ELR (cell line): ENCODE measurements around the gene ATXN7.

ENCODE experiments used
- DNase-seq: peaks from one replicate; pipeline ENCODE4 v3.0.0-alpha.2; 2015; ENCODE audit warnings: low read depth

The ATXN7 gene

DNA sequence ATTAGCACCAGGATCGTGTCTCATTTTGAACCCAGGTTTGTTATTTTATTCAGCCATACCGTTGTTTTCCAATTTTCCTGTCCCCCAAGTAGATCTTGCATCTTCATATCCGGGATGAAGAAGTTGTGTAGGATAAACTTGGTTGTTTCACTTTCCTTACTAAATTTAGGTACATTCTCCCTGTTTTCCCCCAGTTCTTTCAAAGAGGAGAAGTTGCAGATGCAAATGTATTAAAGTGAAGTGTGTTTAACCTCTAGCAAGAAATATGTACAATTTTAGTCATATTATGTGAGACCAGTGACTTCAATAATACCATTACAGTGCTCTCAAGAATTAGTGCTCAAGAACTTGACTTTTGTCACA lies 1.3 kb downstream of the ATXN7 start:
- DNase-seq: no peak

DNA sequence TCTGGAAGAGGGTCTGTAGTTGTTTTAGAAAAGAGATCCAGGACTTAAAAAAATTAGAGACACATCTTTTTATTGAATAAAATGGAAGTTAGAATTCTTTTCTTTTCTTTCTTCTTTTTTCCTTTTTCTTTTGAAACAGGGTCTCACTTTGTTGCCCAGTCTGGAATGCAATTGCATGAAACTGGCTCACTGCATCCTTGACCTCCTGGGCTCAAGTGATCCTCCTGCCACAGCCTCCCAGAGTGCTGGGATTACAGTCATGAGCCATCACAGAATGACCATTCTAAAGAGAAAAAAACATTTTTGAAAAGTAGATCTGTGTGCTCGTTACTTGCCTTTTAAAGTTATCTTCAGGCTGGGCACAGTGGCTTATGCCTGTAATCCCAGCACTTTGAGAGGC lies 3.6 kb downstream of the ATXN7 start:
- DNase-seq: no peak

DNA sequence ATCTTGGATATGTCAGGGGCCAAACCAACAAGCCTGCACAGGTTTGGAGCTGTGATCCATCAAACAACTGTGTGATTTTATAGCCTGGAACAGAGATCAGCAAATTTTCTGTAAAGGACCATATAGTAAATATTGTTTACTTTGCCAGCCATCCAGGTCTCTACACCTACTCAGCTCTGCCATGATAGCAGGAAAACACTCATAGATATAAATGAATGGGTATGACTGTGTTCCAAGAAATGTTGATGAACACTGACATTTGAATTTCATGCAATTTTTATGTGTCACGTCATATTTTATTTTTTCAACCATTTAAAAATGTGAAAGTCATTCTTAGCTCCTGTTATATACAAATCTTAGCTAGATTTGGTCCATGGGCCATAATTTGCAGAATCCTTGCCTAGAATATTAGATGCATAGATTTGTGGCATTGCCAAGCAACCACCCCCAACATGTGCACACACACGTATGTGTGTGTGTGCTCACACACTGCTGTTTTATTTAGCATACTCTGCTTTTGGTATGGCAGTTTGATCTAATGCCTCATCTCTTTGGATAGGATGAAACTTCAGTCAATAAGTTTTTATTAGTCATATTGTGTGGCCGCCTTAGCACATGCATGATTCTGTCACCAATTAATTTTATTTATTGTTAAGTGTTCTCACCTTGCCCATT lies 6.4 kb downstream of the ATXN7 start:
- DNase-seq: no peak

DNA sequence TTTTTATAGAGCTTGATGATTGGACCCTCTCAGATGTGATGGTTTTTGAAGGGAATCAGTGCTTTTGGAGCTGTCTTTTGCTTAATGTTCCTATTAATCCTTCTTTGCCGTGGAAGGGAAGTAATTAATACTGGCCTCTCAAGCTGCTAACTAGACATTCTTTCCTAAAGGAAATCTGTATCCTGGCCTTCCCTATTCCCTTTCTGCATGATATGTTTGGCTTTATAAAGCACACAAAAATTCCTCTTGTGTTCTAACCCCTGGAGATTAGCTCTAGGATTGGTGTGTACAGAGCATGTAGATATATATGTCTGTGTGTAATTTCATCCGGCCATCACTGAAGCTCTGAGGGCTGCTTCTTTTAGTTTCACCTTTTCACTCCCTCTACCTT lies 6.9 kb downstream of the ATXN7 start:
- no peak for DNase-seq

DNA sequence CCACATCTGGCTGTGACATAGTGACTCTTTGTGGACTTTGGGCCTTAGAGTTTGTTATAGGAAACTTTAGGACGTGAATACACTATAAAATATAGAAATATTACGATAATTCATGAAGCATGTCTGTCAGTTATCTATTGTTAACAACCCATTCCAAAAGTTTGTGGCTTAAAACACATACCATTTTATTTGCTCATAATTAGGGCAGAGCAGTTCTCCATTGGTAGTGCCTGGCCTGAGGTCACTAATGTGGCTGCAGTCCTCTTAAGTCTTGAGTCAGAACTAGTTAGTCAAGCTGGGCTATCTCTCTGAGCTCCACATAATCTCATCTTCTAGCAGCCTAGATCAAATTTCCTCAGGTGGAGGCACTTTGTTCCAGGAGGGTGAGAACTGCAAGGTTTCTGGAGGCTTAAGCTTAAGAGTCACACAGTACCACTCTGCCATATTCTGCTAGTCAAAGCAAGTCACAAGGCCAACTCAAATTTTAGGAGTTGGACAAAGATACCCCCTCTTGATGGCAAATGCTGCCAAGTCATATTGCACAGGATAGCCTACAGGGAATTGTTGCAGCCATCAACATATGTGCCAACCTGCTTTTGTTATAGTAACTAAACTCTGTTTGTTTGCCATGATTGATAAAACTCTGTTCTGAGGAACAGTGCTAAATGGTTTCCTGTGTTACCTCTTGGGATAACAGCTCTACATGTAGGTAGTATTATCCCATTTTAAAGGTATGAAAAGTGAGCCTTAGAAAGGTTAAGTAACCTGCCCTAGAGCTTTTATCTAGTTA lies 8.7 kb downstream of the ATXN7 start:
- peak; percentile 87 for DNase-seq

DNA sequence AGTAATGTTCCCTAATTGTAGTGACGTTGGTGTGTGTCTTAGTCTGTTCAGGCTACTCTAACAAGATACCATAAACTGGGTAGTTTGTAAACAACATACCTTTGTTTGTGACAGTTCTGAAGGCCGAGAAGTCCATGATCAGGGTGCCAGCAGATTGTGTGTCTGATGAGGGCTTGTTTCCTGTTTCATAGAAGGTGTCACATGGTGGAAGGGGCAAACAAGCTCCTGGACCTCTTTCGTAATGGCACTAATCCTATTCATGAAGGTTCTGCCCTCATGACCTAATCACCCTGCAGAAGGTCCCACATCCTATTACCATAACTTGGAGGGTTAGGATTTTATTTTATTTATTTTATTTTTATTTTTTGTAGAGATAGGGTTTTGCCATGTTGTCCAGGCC lies 11.1 kb downstream of the ATXN7 start:
- no peak for DNase-seq

DNA sequence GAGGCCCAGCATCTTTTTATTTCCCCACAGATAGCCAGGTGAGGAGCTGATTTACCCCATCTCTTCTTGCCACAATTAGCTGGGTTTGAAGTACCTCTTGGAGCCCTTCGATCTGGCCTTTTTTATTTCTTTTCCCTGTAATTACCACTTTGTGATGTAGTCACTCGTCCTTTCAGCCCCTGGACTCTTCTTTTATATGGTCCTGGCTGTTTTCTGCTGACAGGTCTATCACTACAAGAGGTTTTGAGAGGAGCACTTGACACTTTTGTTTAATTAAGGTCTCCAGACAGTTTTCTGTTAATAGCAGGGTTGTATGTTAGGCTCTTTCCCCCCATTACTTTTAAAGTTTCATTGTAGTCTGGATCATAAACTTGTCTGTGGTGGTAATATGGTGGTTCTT lies 11.8 kb downstream of the ATXN7 start:
- DNase-seq: no peak

DNA sequence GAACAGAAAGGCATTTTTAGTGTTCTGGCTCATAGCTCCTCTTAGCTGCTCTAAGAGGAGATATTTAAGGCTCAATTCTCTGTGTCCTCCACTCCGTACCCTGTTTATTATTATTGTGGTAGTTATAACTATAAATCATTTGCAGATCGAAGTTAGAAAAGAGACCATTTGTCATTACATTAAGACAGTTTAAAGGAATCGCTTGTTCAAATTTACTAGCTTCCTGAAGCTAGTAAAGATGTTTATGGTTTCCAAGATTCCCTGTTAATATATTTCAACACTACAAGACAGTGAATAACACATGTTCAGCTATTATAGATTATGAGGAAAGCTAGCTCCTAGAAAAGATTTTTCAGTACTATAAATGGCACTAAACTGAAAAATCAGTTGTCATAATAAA lies 12.6 kb downstream of the ATXN7 start:
- DNase-seq: no peak

DNA sequence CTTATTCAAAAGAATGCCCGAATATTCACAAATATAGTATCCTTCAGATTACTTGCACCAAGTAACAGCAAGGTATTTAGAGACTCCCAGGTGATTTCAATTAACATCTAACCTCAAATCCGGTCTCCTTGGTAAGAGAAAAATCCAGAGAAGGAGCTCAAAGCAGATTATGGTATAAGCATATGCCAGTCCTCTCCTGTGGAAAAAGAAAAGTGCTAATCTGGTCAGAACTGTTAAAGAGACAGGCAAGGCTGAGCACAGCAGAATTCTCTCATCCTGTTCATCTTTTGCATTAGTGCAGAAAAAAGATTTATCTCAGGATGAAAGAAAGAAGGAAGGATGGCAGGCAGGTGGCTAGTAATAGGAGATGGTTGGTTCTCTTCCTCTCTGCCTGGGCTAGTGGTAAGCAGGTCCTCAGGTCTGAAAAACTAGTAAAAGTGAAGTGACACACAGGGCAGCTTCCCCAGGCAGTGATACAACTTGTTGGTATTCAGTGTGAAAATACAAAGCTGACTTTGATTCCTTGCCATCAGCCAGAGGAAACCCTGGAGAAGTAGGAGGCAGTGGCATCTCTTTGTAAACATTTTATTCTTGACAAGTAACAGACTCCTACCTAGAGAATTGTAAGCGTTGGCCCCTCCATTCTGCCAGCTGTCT lies 14.2 kb downstream of the ATXN7 start:
- DNase-seq: peak; percentile 15

DNA sequence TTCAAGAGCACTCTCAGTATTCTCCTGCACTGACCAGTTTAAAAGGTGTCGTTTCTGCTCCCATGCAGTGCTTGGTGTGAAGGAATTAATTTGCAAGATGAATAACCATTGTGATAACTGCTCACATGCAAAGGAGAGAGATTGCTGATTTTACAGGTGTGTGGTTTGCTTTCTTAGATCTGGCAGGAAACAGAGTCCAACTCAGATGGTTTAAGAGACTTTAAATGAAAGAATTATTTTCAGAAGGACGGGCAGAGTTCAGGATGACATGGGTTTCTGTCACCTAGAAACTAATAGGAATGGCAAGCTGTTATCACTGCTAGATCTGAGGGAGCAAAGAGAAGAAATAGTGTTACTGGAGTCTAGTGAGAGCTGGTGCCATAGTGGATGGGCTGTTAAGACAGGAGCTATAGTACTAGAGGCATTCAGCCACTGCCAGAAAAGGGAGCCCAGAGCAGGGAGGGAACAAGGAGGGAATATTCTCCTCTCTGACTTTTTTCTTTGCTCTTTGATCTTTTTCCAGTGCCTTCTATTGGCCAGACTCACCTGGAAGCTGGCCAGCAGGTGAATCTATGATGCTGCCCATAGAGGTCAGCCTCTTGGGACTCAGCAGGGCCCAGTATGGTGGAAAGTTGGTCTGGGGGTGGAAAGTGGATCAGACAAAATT lies 14.9 kb downstream of the ATXN7 start:
- no peak for DNase-seq

DNA sequence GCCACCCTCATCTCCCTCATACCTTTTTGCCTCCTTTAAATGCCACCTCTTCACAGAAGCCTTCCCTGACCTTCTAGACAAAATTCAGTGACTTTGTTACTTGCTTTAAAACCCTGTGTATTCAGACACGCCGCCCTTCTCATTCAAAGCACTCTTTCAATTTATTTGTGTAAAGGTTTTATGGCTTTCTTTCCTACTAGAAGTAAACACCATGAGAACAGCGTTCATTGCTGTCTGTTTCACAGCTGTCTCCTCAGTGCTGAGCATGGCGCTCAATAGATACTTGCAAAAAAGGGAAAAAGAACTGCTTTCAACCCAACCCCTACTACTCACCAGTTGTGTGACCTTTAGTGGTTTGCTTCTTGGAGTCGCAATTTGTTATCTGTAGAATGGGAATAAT lies 17.0 kb downstream of the ATXN7 start:
- no peak for DNase-seq

DNA sequence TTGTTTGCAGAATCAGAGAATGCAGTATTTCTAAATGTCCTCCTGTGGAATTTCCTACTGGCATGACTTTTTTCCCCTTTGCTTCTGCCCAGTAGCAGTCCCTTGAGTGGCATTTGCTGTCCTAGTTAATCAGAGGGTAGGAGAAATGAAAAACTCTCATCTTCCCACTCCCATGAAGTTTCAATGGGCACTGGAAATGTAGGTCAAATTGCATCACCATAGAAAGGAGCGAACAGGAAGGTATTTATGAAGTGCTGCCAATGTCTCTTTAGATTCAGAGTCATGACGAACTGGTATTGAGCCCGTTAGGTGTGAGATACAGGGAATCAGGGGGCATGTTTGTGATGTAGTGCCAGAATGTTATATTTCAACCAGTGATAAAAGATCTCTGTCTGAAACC lies 23.2 kb downstream of the ATXN7 start:
- no peak for DNase-seq

DNA sequence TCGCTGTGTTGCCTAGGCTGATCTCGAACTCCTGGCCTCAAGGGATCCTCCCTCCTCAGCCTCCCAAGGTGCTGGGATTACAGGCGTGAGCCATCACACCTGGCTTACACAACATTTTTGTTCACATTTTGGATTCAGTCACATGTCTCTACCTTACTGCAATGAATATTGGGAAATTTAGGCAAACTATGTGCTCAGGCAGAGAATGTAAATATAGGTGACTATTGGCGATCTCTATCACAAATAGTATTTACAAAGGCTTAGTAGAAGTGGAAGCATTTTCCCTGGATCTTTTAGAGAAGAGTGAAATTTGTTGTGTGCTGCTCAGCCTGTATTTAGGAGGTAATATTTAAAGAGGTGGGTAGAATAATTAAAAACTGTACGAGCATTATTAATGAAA lies 27.9 kb downstream of the ATXN7 start:
- no peak for DNase-seq

DNA sequence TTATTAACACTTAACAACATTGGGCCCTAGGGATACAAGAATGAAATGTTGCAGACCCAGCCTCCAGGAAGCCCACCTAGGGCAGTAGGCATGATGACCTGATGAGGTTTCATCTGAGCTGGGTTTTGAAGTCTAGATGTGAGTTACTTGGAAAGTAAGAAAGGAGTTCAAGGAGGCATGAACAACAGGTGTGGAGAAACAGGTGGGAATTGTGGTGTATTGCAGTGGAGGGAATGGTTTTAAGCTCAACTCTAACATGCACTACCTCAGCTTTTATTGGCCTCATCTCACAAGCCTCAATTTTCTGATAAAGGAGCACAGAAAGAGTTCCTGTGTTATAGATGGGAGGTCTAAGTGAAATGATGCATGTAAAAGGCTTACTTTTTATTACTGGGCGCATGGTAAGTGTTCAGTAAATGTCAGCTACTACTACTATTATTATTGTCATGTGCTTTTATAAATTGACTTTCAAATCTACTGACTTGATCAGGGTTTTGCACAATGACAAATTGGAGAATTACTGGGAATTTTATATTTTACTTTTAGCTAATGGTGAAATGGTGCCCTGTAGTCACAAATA lies 29.2 kb downstream of the ATXN7 start:
- no peak for DNase-seq

DNA sequence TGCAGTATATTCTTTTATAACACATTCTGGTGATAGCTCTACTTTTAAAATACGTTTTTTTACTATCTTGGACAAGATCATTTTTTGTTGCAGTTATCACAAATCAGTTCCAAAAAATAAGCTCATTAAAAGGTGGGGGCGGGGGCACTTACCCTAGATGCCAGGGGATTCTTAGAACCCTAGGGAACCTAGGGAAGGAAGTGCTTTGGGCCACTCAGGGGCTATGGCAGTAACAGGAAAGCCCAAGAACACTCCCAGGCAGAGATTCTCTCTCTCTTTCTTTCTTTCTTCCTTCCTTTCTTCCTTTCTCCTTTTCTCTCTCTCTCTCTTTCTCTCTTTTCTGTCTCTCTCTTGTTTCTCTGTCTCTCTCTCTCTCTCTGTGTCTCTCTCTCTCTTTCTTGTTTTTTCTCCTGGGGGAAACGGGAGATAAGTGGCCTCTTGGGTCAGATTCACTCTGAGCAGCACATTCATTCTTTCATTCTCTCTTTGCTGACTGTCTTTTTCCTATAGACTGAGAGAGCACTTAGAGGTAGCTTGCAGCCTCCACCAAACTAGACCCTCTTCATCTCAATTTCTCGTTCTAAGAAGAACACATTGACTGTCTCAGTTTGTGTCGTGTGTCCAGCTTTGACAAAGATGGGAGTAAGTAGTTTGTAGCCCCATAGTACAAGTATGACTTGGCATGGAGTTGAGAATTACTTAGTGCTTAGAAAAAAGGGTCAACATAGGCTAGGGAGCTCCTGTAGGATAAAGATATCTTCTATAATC lies 31.9 kb downstream of the ATXN7 start:
- no peak for DNase-seq

DNA sequence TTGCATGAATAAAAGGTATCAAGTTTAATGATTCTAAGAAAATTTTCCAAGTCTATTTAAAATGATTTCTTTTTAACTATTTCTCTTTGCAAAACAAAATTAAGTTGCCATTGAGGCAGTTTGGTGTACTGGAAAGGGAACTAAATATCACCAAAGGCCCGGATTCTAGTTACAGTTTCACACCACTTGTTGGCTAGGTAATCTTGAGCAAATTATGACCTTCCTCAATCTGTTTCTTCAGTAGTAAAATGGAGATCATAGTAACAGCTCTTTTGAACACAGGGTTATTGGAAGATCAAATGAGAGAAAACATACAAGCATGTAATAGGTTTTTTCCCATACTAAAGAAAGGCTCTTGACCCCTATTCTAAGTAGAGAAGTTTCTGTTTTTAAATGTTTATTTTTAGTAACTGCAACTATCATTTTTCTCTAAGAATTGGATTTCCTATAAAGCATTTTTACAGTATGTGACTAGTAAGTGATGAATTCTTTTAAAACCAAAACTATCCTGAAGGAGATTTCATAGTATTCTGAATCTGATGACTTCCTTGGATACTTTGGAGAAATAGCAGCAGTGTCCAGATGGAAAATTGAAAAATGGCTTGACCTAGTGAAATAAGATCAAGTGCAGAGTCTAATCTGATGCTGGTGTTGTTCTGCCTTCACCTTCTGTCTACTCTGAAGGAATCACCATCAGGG lies 32.8 kb downstream of the ATXN7 start:
- DNase-seq: no peak

DNA sequence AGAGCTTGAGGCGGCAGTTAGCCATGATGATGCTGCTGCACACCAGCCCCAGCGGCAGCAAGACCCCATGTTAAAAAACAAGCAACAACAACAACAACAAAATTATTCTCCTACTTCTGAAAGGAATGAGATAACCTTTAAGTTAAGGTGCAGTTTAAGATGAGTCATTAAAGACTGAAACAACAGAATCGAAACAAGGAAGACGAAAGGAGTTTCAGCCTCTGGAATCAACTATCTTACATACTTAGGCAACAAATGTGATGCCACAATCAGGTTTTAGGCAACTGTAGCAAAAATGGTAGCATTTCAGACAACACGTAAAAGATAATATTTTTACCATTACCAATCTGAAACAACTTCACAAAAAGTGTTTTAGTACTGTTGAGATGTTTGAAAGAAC lies 36.3 kb downstream of the ATXN7 start:
- no peak for DNase-seq

DNA sequence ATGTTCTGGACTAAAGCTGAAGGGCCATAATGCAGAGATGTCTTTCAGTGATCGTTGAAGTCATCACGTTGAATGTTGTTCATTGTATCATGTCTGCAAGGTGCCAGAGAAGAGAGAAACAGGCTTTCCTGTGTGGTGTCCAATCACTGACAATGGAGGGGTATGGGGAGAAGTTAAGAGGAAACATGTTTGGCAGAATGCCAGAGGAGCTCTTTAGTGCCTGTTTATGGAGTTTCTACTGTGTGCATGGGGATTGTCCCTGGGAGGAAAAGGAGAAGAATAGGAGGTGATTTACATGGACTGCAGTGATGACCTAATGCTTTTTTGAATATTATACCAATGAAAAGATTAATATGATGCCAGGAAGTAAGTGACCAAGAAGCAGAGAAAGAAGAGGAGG lies 36.8 kb downstream of the ATXN7 start:
- DNase-seq: no peak

DNA sequence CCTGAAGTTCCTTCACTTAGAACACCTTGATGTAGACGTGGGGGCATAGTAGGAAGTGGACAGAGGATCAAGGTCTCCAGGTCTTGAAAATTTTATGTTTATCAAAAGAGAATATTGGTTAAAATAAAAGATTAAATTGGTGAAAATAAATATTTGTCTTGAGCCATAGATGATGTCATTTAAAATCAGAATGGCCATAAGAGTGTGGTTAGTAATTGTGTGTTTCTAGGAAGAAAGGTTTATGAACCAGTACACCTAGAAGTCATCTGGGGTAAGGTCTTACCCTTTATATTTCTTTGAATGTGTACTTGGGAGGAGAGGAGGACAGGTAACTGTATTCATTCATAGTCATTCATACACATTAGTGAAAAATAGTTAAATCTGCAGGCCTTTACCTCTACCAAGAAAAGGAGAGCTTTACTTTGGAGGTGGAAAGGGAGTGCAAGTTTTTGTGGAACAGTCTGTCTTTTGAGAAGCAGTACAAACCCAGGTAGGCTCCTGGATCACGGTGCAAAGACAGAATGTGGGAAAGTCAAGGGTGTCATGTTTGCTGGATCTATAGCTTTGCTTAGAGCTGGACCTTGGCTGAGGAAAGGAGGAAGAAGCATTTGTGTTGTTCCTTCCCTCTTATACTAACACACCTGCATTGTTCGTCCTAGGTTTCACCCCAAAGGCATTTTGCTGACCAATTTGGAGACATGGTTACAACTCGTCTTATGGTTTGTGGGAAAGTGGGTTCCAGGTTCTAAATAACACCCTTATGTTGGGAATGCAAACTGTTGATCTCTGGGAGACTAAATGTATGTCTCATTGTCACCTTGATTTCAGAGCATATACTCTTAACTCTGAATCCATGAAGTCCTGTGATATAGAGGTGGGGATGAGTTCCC lies 42.3 kb downstream of the ATXN7 start:
- DNase-seq: no peak

DNA sequence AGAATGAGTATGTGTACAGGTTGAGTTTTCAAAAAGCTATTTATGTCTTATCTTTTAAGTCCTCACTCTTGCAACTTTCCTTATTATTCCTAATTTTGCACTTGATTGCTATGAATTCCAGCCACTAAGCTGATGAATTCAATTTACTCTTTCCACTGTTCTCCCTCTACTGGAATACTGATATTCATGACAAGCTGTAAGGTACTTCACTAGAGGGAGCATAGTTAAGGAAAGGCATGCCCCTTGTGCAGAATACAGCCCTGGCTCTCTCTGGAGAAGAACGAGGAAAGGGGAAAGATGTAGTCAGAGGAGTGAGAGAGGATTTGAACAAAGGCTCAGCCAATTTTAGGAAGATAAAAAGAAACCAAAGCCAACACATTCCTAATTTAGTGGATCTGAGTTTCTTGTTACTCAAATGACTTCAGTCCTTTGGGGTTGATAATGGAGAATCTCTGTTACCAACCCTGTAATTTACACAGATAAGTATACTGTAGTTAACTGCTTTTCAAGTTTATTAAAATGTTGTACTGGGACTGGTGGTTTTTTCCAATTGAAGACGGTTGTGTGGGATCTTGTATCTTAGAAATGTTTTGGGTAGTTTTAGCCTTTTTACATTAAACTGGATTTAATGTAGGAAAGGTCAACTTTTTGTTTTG lies 44.5 kb downstream of the ATXN7 start:
- DNase-seq: peak; percentile 29
